ENCODE measurements around the gene ANO2.
A peak's percentile ranks its signal among the peaks of the same experiment; 100 is the strongest.

ANO2 gene

DNA sequence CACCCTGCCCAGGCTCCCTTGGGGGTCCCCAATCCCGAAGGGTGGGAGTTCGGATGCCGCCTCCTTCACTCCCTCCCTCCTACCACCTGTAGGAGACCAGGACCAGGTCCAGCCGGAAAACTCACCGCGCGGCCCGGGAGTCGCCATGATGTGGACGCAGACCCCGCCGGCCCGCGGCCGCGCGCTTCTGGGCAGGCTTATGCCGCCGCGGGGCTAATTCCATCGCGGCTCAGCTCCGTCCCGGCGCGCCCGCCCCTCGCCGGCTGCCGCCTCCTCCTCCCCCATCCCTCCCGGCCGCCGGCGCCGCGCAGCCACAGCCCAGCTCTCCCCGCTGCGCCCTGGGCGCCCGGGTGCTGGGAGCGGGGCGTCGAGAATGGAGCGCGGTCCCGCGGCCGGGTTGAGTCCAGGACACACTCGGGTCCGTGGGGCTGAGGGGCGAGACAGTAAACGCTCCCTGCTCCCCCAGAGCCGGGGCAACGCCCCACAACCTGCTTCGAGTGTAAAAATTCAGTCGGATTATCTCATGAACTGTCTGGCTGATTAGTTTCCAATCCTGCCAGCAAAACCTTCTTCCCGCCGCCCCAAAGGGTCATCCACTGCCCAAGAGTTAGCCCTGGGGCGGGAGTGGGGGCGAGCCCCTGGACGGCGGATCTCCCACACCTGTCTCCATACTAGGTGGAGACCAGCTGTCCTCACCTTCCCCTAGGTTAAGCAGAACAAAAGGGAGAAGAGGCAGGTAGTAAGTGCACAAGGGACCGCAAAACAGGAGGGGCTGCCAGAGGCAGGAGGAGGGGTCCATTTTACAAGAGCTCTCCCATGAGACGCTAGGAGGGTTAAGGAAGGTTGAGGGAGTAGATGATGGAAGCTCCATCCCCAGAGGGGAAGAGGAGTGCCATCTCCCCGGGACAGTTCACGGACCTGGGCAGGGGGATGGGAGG lies at the start of gene ANO2:
Gene ANO2, minus strand, starts transcription at position 189 of the 938 bp plus-strand sequence. Its CDS starts 42 bp downstream, at position 147.
- DNase-seq (ENCODE audit: low read depth), result no peak

DNA sequence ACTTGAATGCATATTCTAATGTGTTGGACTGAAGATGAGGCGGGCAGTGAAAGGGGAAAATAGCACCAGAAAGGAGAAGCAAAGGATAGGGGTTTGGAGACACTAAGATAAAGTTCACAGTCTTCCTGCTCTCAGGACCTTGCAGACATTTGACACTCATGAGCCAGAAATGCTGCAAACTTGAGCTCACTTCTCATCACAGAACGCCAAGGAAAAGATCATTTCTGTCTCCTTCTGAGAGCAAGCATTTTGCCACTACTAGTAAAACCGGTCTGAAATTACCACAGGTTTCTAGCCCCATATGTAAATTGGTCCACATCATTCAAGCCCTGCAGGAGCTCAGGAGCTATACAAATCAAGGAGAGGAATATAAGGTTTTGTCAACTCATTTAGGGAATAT lies 44.6 kb upstream of the ANO2 start:
- DNase-seq (ENCODE audit: low read depth), result no peak

DNA sequence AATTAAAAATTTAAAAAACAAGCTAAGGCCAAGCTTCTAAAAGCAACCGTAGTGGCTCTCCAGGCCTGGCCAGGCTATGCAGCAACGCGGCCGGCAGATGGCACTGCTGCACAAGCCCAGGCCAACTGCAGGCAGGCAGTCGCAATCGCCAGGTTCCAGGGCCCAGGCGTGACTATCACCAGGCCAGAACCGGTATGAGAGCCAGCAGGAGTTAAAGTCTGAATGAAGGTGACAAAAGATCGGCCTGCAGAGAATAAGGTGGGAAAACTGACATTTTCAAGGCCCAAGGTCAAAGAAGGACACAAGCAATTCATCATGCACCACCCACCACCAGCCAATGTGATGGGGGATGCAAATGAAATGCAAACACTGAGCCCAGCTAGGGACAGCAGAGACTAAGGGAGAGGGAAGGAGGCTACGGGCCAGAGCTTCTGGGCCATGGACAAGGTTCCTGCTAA lies 43.6 kb upstream of the ANO2 start:
- DNase-seq (ENCODE audit: low read depth), result peak; percentile 60

DNA sequence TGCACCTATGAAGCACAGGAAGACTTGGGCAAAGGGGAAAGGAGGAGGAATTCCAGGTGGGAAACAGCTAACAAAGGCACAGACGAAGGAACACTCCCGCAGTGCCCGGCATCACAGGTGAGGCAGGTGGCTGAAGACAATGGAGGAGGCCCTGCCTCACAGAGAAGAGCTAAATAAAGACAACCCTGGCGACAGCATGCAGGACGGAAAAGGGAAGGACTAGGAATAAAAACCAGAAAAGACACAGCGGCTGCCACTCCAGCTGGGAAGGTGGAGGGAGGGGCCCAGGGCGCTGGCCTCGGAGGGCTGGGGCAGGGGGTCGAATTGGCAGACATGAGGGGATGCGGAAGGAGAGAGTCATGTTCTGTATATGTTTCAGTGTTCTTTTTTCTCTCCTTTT lies 43.0 kb upstream of the ANO2 start:
- DNase-seq (ENCODE audit: low read depth), result no peak

DNA sequence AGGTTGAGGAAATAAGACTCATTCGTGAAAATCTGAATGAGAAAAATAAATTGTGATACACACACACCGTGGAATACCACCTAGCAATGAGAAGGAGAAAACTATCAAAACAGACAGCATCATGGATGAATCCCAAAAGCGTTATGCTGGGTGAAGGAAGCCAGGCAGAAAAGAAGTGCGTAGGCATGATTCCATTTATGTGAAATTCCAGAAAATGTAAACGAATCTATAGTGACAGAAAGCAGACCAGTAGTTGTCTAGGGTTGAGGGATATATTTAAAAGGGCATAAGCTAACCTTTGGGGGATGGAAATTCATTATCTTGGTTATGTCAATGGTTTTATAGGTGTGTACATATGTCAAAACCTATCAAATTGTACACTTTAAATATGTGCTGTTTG lies 42.5 kb upstream of the ANO2 start:
- no peak for DNase-seq (ENCODE audit: low read depth)

DNA sequence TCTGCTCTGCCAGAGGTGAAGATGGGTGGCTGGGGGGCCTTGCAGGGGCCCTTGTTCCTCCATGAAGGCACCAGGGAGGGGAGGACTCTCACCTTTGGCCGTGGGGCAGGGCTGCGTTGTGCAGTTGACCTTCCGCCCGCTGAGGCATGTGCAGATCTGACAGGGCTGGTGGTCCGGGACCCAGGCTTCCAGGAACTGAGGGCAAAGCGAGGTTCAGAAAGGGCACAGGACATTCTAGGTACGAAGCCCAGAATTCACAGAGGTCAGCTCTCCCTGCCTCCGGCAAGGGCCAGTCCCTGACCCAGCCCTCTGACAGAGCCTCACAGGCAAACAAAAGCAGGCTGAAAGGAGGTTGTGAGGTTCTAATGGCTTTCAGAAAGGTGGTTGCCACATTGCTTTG lies 40.4 kb upstream of the ANO2 start:
- no peak for DNase-seq (ENCODE audit: low read depth)

DNA sequence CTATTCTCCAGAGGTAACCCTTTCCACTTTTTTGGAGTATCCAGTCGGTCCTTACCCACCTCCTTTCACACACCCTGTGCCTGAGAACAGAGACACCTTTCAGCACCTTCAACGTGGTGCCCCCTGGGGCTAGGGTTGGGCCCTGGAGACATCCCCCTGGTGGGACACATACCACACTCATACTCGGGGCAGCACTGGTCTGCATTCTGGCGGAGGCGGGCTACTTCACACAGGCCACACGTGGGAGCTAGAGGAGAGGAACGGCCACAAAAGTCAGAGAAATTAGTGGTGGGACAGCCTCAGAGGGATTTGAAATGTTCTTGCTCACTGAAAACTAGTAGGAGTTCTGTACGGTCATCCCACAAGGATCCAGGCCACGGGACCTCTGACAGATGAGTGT lies 39.8 kb upstream of the ANO2 start:
- DNase-seq (ENCODE audit: low read depth), result no peak

DNA sequence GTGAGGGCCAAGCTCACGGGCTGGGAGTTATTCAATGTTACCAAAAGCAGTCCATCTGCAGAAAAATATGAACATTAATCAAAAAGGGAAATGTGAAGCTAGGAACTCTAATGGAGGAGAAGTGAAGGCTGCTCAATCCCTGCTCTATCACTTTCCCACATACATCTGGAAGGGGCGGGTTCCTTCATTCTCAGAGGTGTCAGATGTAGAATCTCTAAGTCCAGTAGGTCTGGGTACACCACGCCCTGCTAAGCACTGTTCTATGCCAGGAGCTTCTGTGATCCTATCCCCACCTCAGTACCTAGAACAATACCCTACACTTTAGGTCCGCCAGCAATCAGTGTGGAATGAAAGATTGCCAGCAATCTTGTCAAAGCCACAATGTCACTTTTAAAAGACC lies 37.0 kb upstream of the ANO2 start:
- no peak for DNase-seq (ENCODE audit: low read depth)

DNA sequence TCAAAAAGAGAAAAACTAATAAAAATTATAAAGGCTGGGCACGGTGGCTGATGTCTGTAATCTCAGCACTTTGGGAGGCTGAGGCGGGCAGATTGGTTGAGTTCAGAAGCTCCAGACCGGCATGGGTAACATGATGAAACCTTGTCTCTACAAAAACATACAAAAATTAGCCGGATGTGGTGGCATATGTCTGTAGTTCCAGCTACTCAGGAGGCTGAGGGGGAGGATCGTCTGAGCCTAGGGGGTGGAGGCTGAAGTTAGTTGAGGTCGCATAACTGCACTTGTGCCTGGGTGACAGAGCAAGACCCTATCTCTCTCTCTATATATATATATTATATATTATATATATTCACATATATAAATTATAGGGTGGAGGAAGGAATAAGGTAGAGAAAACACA lies 32.5 kb upstream of the ANO2 start:
- DNase-seq (ENCODE audit: low read depth), result no peak

DNA sequence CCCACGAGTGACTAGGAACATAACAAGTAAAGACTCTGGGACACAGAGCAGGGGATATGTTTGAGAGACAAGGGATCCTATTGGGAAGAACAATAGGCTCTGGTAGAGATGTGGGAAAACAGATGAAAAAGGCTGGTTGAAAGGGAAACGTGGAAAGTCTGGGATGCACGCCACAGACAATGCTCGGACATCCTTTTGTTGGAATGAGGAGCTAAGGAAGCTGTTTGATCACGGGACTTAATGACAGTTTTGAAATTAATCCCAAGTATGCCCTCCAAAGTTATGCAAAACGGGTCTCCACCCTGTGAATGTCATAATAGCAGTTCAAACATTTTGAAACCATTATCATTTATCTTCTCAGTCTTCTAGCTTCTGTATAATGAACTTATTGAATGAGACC lies 31.7 kb upstream of the ANO2 start:
- no peak for DNase-seq (ENCODE audit: low read depth)

DNA sequence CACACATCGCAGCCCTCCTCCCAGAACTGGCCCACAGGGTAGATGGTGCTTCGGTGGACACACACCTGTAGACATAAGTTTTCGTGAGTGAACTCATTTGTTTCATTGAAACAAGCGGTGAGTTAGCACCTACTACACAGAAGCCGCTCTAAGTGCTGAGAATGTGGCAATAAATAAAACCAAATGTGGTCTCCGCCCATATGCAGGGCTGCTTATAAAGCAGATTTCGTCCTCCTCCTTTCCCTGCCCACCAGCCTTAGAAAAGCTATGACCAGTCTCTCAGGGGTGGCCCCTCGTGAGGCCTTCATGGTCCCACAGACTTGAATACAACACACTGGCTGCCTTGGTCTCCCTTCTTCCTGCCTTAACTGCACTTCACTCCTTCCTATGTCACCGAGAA lies 31.1 kb upstream of the ANO2 start:
- no peak for DNase-seq (ENCODE audit: low read depth)

DNA sequence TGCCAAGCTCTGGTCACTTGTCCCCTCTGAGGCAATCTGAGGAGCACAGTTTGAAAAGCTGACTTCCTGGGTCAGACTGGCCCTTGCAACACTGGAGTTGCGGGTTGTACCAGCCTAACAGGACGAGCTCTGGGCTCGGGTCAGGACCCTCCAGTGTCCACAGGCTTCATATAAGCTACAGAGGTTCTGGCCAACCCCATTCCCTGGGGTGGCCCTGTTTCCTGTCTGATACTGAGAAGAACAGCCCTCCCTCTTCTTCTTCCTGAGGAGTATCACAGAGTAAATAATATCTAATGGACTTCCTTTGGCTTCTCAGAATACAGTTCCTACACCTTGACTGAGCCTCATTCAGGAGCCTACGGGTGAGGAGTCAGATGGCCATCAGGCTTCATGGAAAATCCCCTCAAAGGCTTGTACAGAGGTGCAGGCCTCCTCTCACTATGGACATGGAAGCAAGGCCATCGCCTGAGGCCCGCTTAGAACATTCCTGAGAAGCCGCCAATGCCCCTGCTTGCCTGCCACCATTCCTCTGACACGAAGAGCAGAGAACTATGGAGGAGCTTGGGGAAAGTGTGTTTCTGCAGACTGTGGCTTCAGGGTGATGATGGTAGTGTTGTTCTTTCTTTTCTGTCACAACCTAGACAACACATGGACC lies 28.5 kb upstream of the ANO2 start:
- DNase-seq (ENCODE audit: low read depth), result no peak

DNA sequence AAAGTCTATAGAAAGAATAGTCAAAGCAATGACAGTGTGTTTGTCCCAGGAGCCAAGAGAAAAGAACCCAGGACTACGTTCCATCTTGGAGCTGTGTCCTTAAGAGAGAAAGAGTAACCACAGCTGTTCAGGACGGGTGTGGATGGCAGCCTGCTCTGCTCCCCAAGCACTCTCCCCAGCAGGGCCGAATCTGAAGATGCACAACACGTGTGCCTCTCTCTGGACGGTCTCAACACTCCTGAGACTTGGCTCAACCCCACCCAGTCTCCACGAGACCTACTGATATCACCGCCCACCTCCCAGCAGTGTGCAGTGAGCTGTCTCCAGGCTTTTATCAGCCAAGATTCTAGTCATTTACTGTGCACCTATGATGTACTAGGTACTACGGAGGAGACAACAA lies 27.3 kb upstream of the ANO2 start:
- DNase-seq (ENCODE audit: low read depth), result no peak

DNA sequence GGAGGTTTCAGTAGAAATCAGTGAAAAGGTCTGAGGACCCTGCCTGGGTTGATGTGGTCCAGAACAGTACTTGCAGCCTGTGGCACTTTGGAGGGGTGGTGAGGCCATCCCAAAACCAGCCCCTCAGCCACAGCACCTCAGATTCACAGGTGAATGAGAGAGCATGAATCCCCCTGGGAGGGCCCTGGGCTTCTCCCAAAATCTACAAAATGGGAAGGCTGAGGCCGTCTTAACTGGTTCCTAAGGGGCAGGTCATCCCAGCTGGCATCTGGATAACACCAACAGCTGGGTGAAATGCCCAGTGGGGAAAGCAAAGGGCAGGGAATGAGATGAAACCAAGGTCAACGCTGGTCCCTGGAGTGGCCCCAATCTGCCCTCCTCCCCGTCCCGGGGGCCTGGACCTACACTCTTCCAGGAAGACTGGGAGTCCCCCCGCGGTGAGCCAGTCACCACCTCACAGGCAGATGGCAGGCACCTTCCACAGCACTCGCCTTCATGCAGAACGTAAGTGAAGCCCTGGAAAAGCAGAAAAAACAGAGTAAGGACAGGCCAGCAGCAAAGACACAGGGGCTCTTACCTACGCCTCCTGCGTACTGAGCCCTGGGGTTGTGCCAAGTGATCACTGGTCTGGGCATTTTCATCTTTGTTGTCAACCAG lies 26.3 kb upstream of the ANO2 start:
- DNase-seq (ENCODE audit: low read depth), result no peak

DNA sequence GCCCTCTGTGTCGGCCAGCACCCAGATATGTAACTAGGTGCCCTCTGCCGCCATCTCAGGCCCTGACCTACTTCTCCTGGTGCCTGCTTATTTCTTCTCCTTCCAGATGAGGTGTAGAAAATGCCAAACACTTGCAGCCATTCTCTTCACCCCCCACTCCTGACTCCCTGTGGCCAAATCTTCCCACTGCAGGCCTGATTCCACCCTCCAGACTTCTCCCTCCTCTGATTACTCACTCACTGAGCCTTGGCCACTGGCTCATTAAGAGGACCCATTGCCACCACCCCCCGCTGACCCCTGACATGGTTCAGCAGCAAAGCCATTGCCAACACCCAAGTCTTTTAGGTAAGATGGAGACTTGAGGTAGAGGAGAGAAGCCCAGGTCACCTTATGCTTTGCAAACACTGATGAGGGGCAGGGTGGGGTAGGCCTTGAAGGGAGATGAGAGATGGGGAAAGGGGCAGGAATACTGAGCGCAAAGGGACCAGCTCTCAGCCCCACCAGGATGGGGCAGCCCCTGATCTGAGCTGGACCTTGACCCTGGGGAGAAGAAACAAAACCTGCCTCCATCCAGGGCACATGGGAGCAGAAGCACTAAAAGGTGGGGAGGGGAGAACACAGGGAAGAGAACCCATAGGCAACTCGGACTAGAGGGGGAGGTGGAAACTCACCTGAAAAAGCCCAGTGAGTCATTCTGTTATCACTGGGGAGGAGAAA lies 25.1 kb upstream of the ANO2 start:
- no peak for DNase-seq (ENCODE audit: low read depth)

DNA sequence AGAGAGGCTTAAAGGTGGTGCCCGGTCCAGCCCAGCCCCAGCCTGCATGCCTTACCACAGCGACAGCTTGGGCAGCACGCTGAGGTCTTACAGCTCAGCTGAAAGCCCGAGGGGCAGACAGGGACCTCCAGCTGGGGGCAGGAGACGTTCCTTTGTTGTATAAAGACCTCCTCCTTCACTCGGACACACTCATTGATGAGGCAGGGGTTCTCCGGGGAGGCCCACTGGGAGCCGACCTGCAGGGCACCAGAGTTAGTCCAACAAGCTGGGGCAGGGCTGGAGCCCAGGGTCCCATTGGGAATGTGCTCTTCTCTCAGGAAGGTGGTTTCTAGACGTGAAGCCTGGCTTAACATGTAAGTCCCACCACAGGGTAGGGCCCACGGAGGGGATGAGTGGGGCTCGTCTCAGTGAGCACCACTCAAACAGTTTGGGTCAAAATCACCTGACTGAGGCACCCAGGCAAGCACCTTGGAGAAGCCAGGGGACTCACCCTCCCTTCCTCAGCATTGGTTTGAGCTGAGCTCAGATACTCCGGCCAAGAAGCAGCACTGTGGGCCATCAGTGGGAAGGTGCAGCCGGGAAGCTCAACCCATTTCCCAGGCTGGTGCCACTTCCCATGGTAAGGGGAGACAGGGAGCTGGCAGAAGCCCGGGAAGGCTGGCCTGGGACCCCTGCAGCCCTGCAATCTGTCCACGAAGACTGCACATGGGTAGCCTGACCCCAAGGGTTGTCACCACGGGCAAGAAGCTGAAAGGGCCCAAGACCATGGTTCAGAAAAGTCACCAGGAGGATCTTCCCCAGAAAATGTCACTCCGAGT lies 24.3 kb upstream of the ANO2 start:
- DNase-seq (ENCODE audit: low read depth), result no peak

DNA sequence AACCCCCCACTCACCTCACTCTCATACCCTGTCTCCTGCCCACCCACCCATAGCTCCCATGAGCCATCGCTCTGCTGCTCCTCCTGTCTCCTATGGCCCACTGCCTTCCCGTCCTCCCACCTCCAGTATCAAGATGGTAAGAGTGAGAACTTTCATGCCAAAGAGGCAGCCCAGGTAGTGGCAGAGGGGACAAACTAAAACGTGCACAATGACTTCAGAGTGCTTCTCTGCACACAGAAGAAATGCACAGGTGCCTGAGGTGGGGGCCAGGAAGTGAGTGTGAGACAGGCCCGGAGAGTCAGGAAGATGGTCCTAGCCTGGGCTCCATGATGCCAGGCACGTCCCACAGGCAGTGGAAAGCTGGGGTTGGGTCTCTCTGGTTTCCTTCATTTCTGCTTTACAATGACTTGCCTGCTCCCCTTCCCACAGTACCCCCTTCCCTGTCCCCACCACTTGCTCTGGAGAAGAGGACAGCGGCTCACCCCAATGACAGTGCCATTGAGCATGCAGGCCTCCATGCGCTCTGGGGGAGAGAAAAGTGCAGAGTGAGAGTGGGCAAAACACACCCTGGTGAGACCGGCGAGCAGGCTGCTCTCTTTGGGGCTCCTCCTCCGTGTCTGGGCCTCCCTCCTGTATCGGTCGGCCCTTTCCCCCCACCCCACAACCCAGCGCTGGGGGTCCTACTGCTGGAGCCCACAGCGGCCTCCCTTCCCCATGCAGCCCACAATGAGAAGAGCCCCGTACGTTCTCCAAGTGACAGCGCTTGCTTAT lies 22.8 kb upstream of the ANO2 start:
- no peak for DNase-seq (ENCODE audit: low read depth)

DNA sequence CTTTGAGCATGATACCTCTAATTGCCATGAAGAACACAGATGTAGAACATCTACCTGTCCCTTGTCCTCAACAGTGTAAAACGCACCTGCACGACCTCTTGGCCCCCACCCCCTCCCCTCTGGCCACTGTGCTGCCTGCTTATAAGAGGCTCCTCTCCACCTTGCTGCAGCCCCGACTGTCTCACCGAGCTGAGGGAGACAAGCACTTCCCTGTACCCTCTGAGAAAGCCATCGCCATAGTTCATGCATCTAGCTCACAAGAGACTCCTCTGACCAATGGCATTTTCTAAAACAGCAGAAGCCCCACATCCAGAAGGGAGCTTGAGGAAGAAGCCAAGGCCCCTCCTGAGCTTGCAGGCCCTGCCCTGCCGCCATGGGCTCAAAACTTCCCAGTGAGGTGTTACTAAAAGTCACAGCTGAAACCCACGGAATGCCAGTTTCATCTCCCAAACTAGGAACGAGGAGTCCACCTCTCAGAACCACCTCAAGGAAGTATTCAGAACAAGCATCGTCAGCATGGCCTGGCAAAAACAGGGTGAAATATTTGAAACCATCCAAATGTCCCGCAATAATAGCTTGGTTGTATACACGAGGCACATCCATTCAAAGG lies 21.5 kb upstream of the ANO2 start:
- no peak for DNase-seq (ENCODE audit: low read depth)

DNA sequence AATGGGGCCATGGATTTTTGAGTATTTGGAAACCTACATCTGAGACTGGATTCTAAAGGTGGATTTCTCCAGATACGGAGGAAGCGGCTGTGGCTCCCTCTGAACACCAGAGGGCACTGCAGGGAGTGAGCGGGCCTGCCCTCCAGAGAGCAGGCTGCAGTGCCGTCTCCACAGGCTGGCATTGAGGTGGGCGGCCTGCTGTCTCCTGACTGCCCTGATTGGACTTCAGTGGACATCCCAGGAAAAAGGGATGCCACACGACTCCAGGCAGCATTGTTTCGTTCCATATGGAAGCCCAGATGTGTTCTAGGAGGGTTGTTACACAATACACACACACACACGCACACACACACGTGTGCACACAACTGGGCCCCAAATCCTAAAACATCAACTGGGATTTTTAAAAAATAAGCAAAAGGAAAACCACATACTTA lies 20.9 kb upstream of the ANO2 start:
- DNase-seq (ENCODE audit: low read depth), result peak; percentile 29
